HCT116 (cell line): Measurements from ENCODE around the gene SMIM20.

Experiments used
- EGR1 ChIP-seq: IDR thresholded peaks from 2 replicates; pipeline ENCODE4 v1.6.1; 2012; ENCODE audit warnings: low read depth
- EZH2 ChIP-seq: fragments of 200-600 bp; sonication (generic); IDR thresholded peaks from 2 replicates; pipeline ENCODE4 v1.6.1; 2017; ENCODE audit warnings: antibody characterized with exemption, mixed run types
- POLR2A ChIP-seq: IDR thresholded peaks from 2 replicates; pipeline ENCODE4 v1.7.0; 2011; ENCODE audit warnings: borderline replicate concordance; ENCODE audit not compliant: insufficient read depth, insufficient read length; ENCODE audit errors: extremely low read depth
- SRF ChIP-seq: IDR thresholded peaks from 2 replicates; pipeline ENCODE4 v1.6.1; 2012; ENCODE audit warnings: low read depth
- ZNF274 ChIP-seq: fragments of 200-500 bp; sonication (Bioruptor generic); IDR thresholded peaks from 2 replicates; pipeline ENCODE4 v1.6.1; 2014; ENCODE audit warnings: mild to moderate bottlenecking, low read depth, low read length, inconsistent platforms
- TF ChIP-seq, protein P1 (sequence below), 3 experiments: fragments of 200-600 bp in 1 of 3; sonication (generic) in 1 of 3; IDR thresholded peaks in 2 of 3; conservative IDR thresholded peaks in 1 of 3; 2 replicates each; pipeline ENCODE4 v1.5.1; 2012 to 2017; ENCODE audit warnings: low read depth in 2 of 3, low read length in 2 of 3, antibody characterized with exemption in 1 of 3, borderline replicate concordance in 1 of 3, control low read depth in 1 of 3, mild to moderate bottlenecking in 1 of 3, mixed read lengths in 1 of 3, mixed run types in 1 of 3, moderate library complexity in 1 of 3; ENCODE audit not compliant: insufficient read depth in 1 of 3

DNA sequence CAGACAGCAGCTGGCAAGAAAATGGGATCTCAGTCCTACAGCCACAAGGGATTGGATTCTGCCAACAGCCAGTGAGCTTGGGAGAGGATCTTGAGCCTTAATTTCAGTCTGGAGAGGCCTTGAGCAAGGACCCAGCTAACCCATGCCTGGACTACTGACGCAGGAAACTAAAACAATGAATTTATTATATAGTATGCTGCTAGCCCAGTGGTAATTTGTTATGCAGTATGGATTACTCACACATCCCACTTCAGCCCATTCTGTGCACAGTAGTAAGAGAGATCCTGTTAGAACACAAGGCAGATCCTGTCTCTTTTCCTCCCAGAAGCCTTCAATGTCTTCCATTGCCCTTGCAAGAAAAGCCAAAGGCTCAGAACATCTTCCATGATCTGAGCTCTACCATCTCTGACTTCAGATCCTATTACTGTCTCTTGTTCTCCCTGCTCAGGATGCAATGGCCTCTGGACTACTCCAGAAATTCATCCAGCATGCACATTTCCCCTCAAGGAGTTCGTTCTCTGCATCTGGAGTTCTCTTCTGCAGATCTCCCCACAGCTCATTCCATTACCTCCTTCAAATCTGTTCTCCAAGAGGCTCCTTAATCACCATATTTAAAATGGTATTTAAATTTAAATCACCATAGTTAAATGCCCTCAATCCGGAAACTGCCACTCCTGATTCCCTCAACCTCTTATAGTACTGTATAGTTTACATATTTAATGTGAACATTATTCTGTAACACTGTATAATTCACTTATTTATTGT, 27.6 kb downstream of the SMIM20 start:
- TF ChIP-seq, protein P1, sequence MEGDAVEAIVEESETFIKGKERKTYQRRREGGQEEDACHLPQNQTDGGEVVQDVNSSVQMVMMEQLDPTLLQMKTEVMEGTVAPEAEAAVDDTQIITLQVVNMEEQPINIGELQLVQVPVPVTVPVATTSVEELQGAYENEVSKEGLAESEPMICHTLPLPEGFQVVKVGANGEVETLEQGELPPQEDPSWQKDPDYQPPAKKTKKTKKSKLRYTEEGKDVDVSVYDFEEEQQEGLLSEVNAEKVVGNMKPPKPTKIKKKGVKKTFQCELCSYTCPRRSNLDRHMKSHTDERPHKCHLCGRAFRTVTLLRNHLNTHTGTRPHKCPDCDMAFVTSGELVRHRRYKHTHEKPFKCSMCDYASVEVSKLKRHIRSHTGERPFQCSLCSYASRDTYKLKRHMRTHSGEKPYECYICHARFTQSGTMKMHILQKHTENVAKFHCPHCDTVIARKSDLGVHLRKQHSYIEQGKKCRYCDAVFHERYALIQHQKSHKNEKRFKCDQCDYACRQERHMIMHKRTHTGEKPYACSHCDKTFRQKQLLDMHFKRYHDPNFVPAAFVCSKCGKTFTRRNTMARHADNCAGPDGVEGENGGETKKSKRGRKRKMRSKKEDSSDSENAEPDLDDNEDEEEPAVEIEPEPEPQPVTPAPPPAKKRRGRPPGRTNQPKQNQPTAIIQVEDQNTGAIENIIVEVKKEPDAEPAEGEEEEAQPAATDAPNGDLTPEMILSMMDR (IDR thresholded peaks at IDR 0.05 in 2 of 3, conservative IDR thresholded peaks at IDR 0.05 in 1 of 3; ENCODE audit: borderline replicate concordance in 1 of 3, insufficient read depth in 1 of 3, low read depth in 2 of 3, low read length in 2 of 3): no peak
- no peak for TF ChIP-seq POLR2A
- no peak for TF ChIP-seq EZH2
- no peak for TF ChIP-seq ZNF274
- no peak for TF ChIP-seq EGR1
- TF ChIP-seq SRF: no peak
